Measurements from ENCODE around the gene TMEM145.

- TF ChIP-seq CTCF (IDR thresholded peaks at IDR 0.05) (no peak), EP300 (IDR thresholded peaks at IDR 0.05) (no peak)
Measured at GRCh38 chr19:42293948-42294347, 19.2 kb upstream of the TMEM145 start.
